Measurements from ENCODE around the gene LRFN2.

The LRFN2 gene

DNA sequence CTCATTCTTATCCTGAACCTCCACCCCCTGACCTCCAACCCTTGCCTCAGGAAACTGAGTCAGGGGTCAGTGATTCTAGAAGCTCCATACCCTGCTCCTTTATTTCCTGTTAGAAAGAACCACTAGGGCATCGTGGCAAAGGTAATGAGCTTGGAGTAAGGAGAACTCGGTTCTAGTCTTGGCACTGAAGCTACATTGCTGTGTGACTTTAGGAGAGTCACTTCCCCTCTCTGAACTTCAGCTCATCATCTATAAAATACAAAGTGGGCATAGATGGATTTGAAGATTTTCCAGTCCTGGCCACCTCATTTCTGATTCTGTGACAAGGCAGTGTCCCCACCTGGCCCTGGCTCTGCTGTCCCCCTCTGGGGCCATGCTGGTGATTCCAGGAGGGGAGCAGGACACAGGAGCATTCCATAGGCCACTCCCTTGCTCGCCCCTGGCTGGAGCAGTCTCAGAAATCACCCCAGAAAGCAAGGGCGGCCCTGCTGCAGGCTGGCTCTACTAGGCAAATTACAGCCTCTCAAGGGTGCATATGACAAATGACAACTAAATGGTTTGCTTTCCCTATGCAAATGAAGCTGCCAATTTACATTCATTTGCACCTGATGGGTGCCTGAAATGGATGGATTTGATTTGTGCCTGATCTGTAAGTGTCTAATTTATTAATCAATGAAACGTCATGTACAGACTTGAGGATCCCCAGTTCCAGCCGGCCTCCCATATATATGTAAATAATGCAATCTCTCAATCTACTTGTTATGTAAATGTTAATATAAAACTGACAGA lies 62.2 kb downstream of the LRFN2 start:
- Histone ChIP-seq H3K27me3 (ENCODE audit: control insufficient read depth, low read length) (peaks cover 5% of the 10 kb centered on the region), H3K27ac (ENCODE audit: low read depth, low read length) (no peak overlapping the region), H3K4me3 (ENCODE audit: low read length) (no peak overlapping the region), H3F3A (ENCODE audit: control insufficient read depth, insufficient read depth) (no peaks in the 10 kb centered on the region), H3K79me2 (ENCODE audit: control insufficient read depth, low read length) (no peaks in the 10 kb centered on the region), H3K9me2 (replicated peaks; ENCODE audit: control insufficient read depth, low read length) (no peaks in the 10 kb centered on the region), H3K36me3 (ENCODE audit: control insufficient read depth, low read length) (no peaks in the 10 kb centered on the region), H4K20me1 (ENCODE audit: control insufficient read depth, insufficient read depth, low read depth, low read length) (no peaks in the 10 kb centered on the region), H3K9me3 (ENCODE audit: control insufficient read depth, insufficient read depth, low read length) (no peaks in the 10 kb centered on the region), H3K4me2 (ENCODE audit: low read length) (no peak overlapping the region), H3K4me1 (ENCODE audit: control insufficient read depth, low read length) (no peaks in the 10 kb centered on the region)
- TF ChIP-seq EZH2phosphoT487 (IDR thresholded peaks at IDR 0.05; ENCODE audit: borderline replicate concordance, low read length) = no peak
- TF ChIP-seq, protein P1, sequence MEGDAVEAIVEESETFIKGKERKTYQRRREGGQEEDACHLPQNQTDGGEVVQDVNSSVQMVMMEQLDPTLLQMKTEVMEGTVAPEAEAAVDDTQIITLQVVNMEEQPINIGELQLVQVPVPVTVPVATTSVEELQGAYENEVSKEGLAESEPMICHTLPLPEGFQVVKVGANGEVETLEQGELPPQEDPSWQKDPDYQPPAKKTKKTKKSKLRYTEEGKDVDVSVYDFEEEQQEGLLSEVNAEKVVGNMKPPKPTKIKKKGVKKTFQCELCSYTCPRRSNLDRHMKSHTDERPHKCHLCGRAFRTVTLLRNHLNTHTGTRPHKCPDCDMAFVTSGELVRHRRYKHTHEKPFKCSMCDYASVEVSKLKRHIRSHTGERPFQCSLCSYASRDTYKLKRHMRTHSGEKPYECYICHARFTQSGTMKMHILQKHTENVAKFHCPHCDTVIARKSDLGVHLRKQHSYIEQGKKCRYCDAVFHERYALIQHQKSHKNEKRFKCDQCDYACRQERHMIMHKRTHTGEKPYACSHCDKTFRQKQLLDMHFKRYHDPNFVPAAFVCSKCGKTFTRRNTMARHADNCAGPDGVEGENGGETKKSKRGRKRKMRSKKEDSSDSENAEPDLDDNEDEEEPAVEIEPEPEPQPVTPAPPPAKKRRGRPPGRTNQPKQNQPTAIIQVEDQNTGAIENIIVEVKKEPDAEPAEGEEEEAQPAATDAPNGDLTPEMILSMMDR (IDR thresholded peaks at IDR 0.05; ENCODE audit: low read depth, low read length, poor library complexity, severe bottlenecking) = no peak

DNA sequence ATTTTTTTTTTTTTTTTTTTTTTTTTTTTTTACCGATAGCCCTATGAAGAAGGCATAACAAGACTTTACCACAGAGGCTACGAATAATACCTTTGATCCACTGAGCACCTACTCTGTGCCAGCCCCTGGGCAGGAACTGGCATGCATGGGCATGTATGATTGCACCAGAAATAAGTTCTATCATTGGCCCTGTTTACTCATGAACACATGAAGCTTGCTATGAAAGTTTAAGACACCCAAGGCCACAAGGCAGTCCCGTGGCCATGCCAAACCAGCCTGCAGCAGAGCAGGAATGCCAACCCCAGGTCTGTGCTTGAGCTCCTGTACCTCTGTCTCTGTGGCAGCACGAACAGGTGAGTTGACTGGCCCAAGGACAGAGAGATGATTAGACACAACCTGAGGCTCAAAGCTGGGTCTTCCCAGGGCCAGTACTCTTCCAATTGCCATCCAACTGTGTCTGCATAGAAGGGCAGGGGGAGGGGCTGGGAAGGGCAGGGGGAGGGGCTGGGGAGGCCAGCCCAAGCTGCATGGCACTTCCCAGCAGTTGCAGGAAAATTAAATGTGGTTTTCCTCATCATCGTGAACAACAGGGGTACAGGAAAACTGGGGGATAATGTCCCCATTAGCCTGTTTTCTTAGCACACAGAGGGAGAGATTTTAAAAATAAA lies 63.5 kb downstream of the LRFN2 start:
- no peaks in the 10 kb centered on the region for H3K4me1 ChIP-seq (ENCODE audit: control insufficient read depth, low read length)
- H3K27ac ChIP-seq (ENCODE audit: low read depth, low read length) = no peak overlapping the region
- H3K27me3 ChIP-seq (ENCODE audit: control insufficient read depth, low read length) = no peaks in the 10 kb centered on the region
- no peak for TF ChIP-seq EZH2phosphoT487 (IDR thresholded peaks at IDR 0.05; ENCODE audit: borderline replicate concordance, low read length)
- no peaks in the 10 kb centered on the region for H3K79me2 ChIP-seq (ENCODE audit: control insufficient read depth, low read length)
- no peaks in the 10 kb centered on the region for H4K20me1 ChIP-seq (ENCODE audit: control insufficient read depth, insufficient read depth, low read depth, low read length)
- no peaks in the 10 kb centered on the region for H3F3A ChIP-seq (ENCODE audit: control insufficient read depth, insufficient read depth)
- no peak overlapping the region for H3K4me3 ChIP-seq (ENCODE audit: low read length)
- H3K9me2 ChIP-seq (replicated peaks; ENCODE audit: control insufficient read depth, low read length) = no peaks in the 10 kb centered on the region
- H3K36me3 ChIP-seq (ENCODE audit: control insufficient read depth, low read length) = no peaks in the 10 kb centered on the region
- no peak overlapping the region for H3K4me2 ChIP-seq (ENCODE audit: low read length)
- H3K9me3 ChIP-seq (ENCODE audit: control insufficient read depth, insufficient read depth, low read length) = no peaks in the 10 kb centered on the region

- H4K20me1 ChIP-seq (ENCODE audit: control insufficient read depth, insufficient read depth, low read depth, low read length) = no peaks in the 10 kb centered on the region
Observed at GRCh38 chr6:40521496-40521895, 65.7 kb downstream of the LRFN2 start.

More at GRCh38 chr6:40521496-40521895, 65.7 kb downstream of the LRFN2 start:
- no peaks in the 10 kb centered on the region for H3K79me2 ChIP-seq (ENCODE audit: control insufficient read depth, low read length)
- H3K27me3 ChIP-seq (ENCODE audit: control insufficient read depth, low read length) = no peaks in the 10 kb centered on the region
- TF ChIP-seq EZH2phosphoT487 (IDR thresholded peaks at IDR 0.05; ENCODE audit: borderline replicate concordance, low read length) = no peak
- TF ChIP-seq, protein P1 (IDR thresholded peaks at IDR 0.05; ENCODE audit: low read depth, low read length, poor library complexity, severe bottlenecking) = no peak
- H3K9me3 ChIP-seq (ENCODE audit: control insufficient read depth, insufficient read depth, low read length) = no peaks in the 10 kb centered on the region
- H3K36me3 ChIP-seq (ENCODE audit: control insufficient read depth, low read length) = no peaks in the 10 kb centered on the region
- no peak overlapping the region for H3K4me3 ChIP-seq (ENCODE audit: low read length)
- H3K4me1 ChIP-seq (ENCODE audit: control insufficient read depth, low read length) = no peaks in the 10 kb centered on the region
- no peak overlapping the region for H3K27ac ChIP-seq (ENCODE audit: low read depth, low read length)
- H3K9me2 ChIP-seq (replicated peaks; ENCODE audit: control insufficient read depth, low read length) = no peaks in the 10 kb centered on the region
- H3F3A ChIP-seq (ENCODE audit: control insufficient read depth, insufficient read depth) = no peaks in the 10 kb centered on the region
- H3K4me2 ChIP-seq (ENCODE audit: low read length) = no peak overlapping the region
